GM12878 (cell line): ENCODE data around the gene POU2AF1. TPM values are rescaled to one million over a fixed set of nuclear protein-coding genes. Genes with fewer than 3 reads are reported as not detected.

Source experiments
- ATAC-seq: fragments of 200-7000 bp; cut with Tn5 transposase; 3 replicates; pipeline ENCODE4 v1.9.1; 2020; ENCODE audit warnings: mild to moderate bottlenecking, moderate library complexity
- BruUV-seq: library from RNA; stranded (reverse); fragments of 400-500 nt; replicated peaks from 2 replicates; lab custom pipeline; 2021; lab: Mats Ljungman, UMichigan
- CTCF ChIA-PET: fragments of 300-600 bp; sonication (Branson Sonifier 250); formaldehyde crosslinking; extraction: SDS; loops from one replicate; lab custom pipeline; 2021; ENCODE audit warnings: inconsistent platforms; lab: Yijun Ruan, JAX
- POLR2A ChIA-PET: fragments of 350-600 bp; formaldehyde crosslinking; extraction: SDS; loops from one replicate; lab custom pipeline; 2021; ENCODE audit warnings: inconsistent platforms; lab: Charles Lee
- RAD21 ChIA-PET: fragments of 300-600 bp; sonication (Branson Sonifier 250); formaldehyde crosslinking; loops from one replicate; lab custom pipeline; 2023; ENCODE audit warnings: antibody characterized with exemption; ENCODE audit not compliant: unreplicated experiment; lab: Charles Lee
- SMC1A ChIA-PET: fragments of 300-600 bp; sonication (Branson Sonifier 250); formaldehyde crosslinking; loops from one replicate; lab custom pipeline; 2023; ENCODE audit not compliant: unreplicated experiment, uncharacterized antibody; lab: Charles Lee
- DNase-seq: peaks from one replicate; pipeline ENCODE4 v3.0.0-alpha.2; 2011; ENCODE audit warnings: low read depth, low spot score
- FAIRE-seq: peaks from 3 replicates; lab custom pipeline; 2011; peaks lifted over from hg19 to GRCh38; lab: Jason Lieb, UNC
- H2AFZ ChIP-seq: 2 replicates; pipeline ENCODE4 v1.6.0; 2011; ENCODE audit warnings: low read depth, low read length, control low read depth; ENCODE audit not compliant: control insufficient read depth
- H3K27ac ChIP-seq: 2 replicates; pipeline ENCODE4 v1.5.1; 2011; ENCODE audit warnings: control low read depth; ENCODE audit not compliant: control insufficient read depth, insufficient read depth
- H3K27me3 ChIP-seq, 2 experiments: replicated peaks in 1 of 2; 2 replicates each; pipeline versions ENCODE4 v1.6.0 to v1.6.1; 2011; ENCODE audit warnings: low read length in 1 of 2; ENCODE audit not compliant: control insufficient read depth in 2 of 2, insufficient read depth in 2 of 2
- H3K36me3 ChIP-seq, 2 experiments: 2 replicates each; pipeline ENCODE4 v1.5.1; 2011; ENCODE audit warnings: low read length in 1 of 2; ENCODE audit not compliant: control insufficient read depth in 2 of 2, insufficient read depth in 2 of 2
- H3K4me1 ChIP-seq: 2 replicates; pipeline ENCODE4 v1.6.1; 2011; ENCODE audit warnings: mild to moderate bottlenecking, low read length, moderate library complexity, mixed read lengths; ENCODE audit not compliant: control insufficient read depth, insufficient read depth
- H3K4me2 ChIP-seq: 2 replicates; pipeline ENCODE4 v1.6.0; 2011; ENCODE audit warnings: control low read depth; ENCODE audit not compliant: control insufficient read depth, insufficient read depth
- H3K4me3 ChIP-seq: fragments of 200-600 bp; sonication (generic); 2 replicates; pipeline ENCODE4 v1.5.1; 2016
- H3K79me2 ChIP-seq: 2 replicates; pipeline ENCODE4 v1.6.0; 2011; ENCODE audit warnings: low read length; ENCODE audit not compliant: control insufficient read depth, insufficient read depth
- H3K9ac ChIP-seq: 2 replicates; pipeline ENCODE4 v1.8.0; 2011; ENCODE audit warnings: low read length, control low read depth, mixed read lengths; ENCODE audit not compliant: control insufficient read depth, insufficient read depth
- H3K9me3 ChIP-seq: replicated peaks from 3 replicates; pipeline ENCODE4 v1.5.1; 2011; ENCODE audit warnings: mild to moderate bottlenecking, low read length; ENCODE audit not compliant: control insufficient read depth, insufficient read depth
- H4K20me1 ChIP-seq: 2 replicates; pipeline ENCODE4 v1.6.0; 2011; ENCODE audit not compliant: control insufficient read depth, insufficient read depth
- CBX3 ChIP-seq: fragments of 200-600 bp; sonication (generic); IDR thresholded peaks from 2 replicates; pipeline ENCODE4 v1.6.1; 2016; ENCODE audit warnings: low read depth, borderline replicate concordance
- POLR2AphosphoS5 ChIP-seq: IDR thresholded peaks from 2 replicates; pipeline ENCODE4 v1.6.1; 2011; ENCODE audit warnings: mild to moderate bottlenecking, low read length, inconsistent platforms
- RAD51 ChIP-seq: fragments of 450-650 bp; IDR thresholded peaks from 2 replicates; pipeline ENCODE4 v1.6.1; 2016; ENCODE audit warnings: moderate library complexity, mild to moderate bottlenecking, inconsistent platforms
- SIN3A ChIP-seq: IDR thresholded peaks from 2 replicates; pipeline ENCODE4 v1.6.1; 2012; ENCODE audit warnings: low read depth, low read length, improper control_type of control experiment
- WGBS: methylation state at CpG from one replicate; pipeline ENCODE4 v1.1.6; 2016; ENCODE audit warnings: low lambda C conversion rate; ENCODE audit not compliant: insufficient replicate concordance, insufficient coverage; ENCODE audit errors: missing lambda C conversion rate; 5-methylcytosine and 5-hydroxymethylcytosine counted together
- in situ Hi-C: fragments of 300-500 bp; cut with MboI; formaldehyde crosslinking; loops from 9 replicates; pipeline ENCODE4 v1.14.3; 2018; ENCODE audit warnings: mixed read lengths
- intact Hi-C: fragments of 100-400 bp; cut with micrococcal nuclease; formaldehyde crosslinking; loops from one replicate; pipeline ENCODE4 v1.14.2; 2022; ENCODE audit not compliant: unreplicated experiment
- polyA plus RNA-seq, 11 experiments: library from polyadenylated mRNA; depleted of rRNA in 4 of 11; unstranded in 6 of 11; stranded (reverse) in 5 of 11; fragments of >200 nt; fragmentation: Nextera tagmentation in 4 of 11; fragmentation: Illumina TruSeq in 1 of 11; extraction: Ambion mirVana in 4 of 11; extraction: Trizol in 1 of 11; gene quantifications; 1 replicate in 1 of 11; 2 replicates in 10 of 11; pipeline versions ENCODE4 v1.2.1 to v1.2.3, GENCODE V29; 2011 to 2016; ENCODE audit warnings: inconsistent platforms in 2 of 11, missing spikeins in 2 of 11, low read depth in 1 of 11
- total RNA-seq, 4 experiments: library from RNA; depleted of rRNA in 3 of 4; stranded (reverse); fragments of >200 nt in 3 of 4; fragmentation: Illumina TruSeq in 1 of 4; extraction: Trizol in 1 of 4; gene quantifications; 2 replicates each; pipeline versions ENCODE4 v1.2.1 to v1.2.3, GENCODE V29; 2013 to 2021
- TF ChIP-seq, protein P1 (sequence below): fragments of 450-650 bp; conservative IDR thresholded peaks from 2 replicates; pipeline ENCODE4 v1.6.1; 2017; ENCODE audit warnings: mild to moderate bottlenecking, moderate library complexity

POU2AF1 gene
- total and polyA plus RNA-seq, 10 of the 15 experiments (the other 5 are each of a cell fraction or from before 2014, with no cell fraction given): 13.1 to 169 (median 75.5) TPM

- peaks cover 3% of the 10 kb centered on the region; the same call in 1 of the 2 replicates for H3K4me1 ChIP-seq
- no peak overlapping the region for H3K4me3 ChIP-seq
- H3K27ac ChIP-seq: no peak overlapping the region
- ChIA-PET POLR2A (interaction anchor here (1.7 kb wide), 1 partner anchor 82 kb away, joined by 4 read pairs; no protein-coding TSS in a partner anchor), SMC1A (interaction anchor here (0.9 to 1.6 kb wide), 4 partner anchors 8 to 94 kb away, joined by 3 to 5 read pairs (median 4); no protein-coding TSS in a partner anchor), CTCF (interaction anchor here (0.6 to 3.8 kb wide), 4 partner anchors 34 to 859 kb away, joined by 3 to 27 read pairs (median 4); no protein-coding TSS in a partner anchor), RAD21 (no interaction called here)
- 74% methylated on average over 9 of the region's 9 CpGs for WGBS
- intact Hi-C loops (no loop called here), in situ Hi-C loops (no loop called here)
- no peaks in the 10 kb centered on the region for H3K36me3 ChIP-seq
- no peak for DNase-seq
- FAIRE-seq: no peak
- ATAC-seq: no peak
- no TSS peak for BruUV-seq
- TF ChIP-seq SIN3A (no peak), CBX3 (no peak), RAD51 (no peak), POLR2AphosphoS5 (peak; percentile 34; the same call in 1 of the 2 replicates)
- TF ChIP-seq, protein P1, sequence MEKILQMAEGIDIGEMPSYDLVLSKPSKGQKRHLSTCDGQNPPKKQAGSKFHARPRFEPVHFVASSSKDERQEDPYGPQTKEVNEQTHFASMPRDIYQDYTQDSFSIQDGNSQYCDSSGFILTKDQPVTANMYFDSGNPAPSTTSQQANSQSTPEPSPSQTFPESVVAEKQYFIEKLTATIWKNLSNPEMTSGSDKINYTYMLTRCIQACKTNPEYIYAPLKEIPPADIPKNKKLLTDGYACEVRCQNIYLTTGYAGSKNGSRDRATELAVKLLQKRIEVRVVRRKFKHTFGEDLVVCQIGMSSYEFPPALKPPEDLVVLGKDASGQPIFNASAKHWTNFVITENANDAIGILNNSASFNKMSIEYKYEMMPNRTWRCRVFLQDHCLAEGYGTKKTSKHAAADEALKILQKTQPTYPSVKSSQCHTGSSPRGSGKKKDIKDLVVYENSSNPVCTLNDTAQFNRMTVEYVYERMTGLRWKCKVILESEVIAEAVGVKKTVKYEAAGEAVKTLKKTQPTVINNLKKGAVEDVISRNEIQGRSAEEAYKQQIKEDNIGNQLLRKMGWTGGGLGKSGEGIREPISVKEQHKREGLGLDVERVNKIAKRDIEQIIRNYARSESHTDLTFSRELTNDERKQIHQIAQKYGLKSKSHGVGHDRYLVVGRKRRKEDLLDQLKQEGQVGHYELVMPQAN: no peak
- no peaks in the 10 kb centered on the region for H3K79me2 ChIP-seq
- peaks cover 2% of the 10 kb centered on the region; the same call in 1 of the 3 replicates for H3K9me3 ChIP-seq
- H4K20me1 ChIP-seq: no peaks in the 10 kb centered on the region
- no peak overlapping the region for H3K9ac ChIP-seq
- H3K4me2 ChIP-seq: no peak overlapping the region
- H2AFZ ChIP-seq: no peak overlapping the region
- no peaks in the 10 kb centered on the region for H3K27me3 ChIP-seq
Measured at GRCh38 chr11:111334532-111335502, 44.3 kb downstream of the POU2AF1 start.
